OCI-M2 (cell line): ENCODE results near the gene HOXB8.

Experiments used
- DNase-seq: peaks from one replicate; lab custom pipeline; 2025; ENCODE audit not compliant: unreplicated experiment; lab: John Stamatoyannopoulos, UW

Gene HOXB8

GRCh38 chr17:48596735-48597527, 18.2 kb downstream of the HOXB8 start:
- DNase-seq = no peak

DNA sequence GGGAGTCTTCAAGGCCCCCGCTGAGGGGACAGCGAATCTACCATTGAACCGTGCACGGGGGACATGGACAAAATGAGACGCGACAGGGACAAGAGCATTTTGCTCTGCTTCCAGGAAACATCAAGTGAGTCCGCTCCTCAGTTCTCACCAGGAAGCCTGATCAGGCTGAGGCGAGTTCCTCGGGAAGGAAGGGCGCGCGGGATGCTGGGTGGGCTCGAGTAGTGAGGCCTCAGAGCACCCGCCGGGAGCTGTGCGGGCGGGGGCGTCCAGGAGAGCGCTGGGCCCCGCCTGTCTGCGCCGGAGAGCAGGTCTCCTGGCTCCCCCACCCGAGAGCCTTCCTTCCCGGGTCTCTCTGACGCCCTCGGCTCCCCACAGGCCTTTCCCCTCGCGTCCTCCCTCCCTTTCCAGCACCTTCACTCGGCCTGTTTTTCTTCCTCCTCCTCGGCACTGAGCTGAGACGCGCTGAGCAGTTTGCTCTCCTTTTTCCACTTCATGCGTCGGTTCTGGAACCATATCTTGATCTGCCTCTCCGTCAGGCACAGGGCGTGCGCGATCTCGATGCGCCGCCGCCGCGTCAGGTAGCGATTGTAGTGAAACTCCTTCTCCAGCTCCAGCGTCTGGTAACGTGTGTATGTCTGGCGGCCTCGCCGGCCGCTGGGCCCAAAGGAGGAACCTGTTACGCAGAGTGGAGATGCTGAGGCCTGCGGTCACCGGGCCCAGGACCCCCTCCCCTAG, 18.9 kb downstream of the HOXB8 start:
- no peak for DNase-seq

DNA sequence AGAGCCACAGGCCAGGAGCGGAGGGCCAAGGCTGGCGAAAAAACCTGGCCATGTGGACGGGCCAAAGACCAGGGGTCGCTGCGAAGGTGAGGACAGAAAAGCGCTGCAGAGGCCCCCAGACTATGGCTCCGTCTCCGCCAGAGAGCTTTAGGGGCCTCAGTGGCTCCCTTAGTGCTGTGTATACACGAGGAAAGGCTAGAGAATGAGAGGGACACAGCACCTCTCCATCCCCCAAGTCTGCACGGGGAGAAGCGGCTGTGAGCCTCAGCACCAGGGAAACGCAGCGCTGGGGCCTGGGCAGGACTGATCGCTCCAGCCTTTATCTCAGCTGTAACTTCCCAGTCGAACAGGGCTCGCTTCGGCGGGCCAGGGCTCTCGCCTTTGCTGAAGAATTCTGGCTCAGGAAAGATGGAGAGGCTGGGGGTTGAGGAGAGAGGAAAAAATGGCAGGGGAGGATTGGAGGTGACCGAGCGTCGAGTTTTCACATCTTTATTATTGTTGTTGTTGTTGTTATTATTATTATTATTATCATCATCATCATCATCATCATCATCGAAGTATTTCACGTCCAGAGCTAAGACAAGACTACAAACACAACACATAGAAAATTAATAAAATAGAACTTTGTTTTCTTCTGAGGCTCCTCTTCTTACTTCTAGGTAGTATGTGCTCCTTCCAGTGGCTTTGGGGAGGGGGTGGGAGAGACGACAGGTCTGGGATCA, 19.7 kb downstream of the HOXB8 start:
- DNase-seq = no peak

DNA sequence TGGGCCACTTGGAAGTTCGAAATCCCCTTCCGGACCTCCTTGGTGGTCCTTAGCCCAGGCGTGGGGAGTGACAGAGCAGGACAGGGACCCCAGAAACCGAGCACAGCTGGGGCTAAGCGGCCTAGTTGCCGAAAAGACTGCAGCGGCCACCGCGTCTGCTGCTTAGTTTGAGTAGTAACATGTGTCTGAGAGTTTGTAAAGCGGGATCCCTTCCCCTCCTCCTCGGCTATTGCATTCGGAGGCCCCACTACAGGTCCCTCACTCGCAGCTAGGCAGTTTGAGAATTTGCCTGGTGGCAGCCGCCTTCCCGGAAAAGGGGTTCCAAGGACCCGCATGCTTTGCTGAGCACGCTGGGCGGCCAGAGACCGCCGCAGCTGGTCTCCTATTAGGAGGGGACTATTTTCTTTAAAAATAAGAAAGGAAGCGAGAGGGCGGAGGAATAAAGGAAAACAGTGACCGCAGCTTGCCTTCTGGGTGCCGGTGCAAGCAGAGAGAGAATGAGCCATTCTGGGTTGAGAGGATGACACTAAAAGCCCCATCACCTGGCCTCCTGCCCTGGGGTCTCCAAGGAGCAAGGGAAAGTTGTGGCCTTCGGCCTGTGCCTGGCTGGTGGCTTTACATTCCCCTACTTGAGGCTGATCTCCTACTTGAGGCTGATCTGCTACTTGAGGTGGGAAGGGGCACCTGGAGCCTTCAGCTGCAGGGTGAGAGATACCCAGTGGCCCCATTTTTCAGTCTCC, 20.4 kb downstream of the HOXB8 start:
- DNase-seq = no peak

- peak; percentile 47 for DNase-seq
These were observed 21.1 kb downstream of the HOXB8 start for GRCh38 chr17:48593840-48594537.

- DNase-seq = no peak
These were observed 21.8 kb downstream of the HOXB8 start, which contains the start of gene HOXB5 for GRCh38 chr17:48593126-48593829. TSS of gene HOXB5 (minus strand) at chr17:48593779. CDS start at chr17:48593682, 97 bp downstream.

- no peak for DNase-seq
These were observed 22.5 kb downstream of the HOXB8 start for GRCh38 chr17:48592577-48592976.

GRCh38 chr17:48592057-48592514, 23.0 kb downstream of the HOXB8 start:
- no peak for DNase-seq

DNA sequence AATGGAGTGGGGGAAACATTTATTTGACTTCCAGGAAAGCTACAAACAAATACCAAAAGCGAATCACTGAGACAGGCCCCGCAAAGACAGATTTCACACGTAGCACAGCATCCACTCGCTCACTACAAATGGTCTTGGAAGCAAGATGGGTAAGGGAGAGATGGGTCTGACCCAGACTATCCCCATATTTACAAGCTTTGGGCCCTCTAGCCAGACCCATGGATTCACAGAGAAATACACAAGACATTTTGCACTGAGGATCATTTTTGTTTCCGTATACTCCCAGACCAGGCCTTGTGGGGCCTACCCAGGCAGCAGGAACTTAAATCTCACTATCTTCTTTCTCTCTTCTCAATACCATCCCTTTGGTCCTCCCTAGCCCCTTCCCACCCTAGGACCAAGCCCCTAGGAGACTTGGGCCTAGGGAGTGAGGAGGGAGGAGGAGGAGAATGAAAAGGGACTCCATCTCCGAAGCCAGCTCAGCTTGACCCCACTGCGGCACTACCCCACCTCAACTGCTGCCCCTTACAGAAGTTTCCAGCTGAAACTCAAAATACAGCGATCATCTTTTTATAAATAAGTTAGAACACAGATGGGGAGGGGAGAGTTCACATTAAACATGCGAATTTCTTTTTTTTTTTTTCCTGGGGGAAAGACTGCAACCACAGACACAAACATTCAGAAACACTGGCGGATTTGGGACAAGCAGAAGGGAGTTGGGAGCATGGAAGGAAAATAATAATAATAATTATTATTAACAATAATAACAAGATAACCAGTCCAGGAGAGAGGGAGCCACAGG, 23.6 kb downstream of the HOXB8 start:
- no peak for DNase-seq

DNA sequence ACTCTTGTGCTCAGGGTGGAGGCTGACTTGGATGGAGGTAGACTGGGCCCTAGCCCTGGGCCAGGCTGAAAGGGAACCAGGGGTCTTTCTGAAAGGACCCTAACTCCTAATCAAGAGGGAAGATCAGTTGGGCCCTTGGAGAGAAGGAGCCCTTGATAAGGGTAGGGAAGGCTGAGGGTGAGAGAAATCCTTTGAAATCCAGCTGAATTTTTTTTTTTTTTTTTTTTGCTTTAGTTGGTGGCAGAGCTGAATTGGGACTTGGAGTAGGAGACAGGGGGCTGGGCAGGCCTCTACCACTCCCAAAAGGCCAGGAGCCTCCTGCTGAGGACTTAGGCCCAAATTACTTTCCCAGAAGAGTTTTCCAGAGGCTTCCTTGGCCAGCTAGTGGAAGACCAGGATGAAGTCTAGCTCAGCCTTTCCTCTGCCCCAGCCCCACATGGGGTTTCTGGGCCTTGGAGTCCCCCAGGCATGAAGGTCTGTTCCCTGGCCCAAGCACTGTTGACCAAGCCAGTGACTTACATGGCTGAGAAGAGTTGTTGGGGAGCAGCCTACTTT, 24.4 kb downstream of the HOXB8 start:
- DNase-seq = no peak

GRCh38 chr17:48589831-48590606, 25.1 kb downstream of the HOXB8 start, which contains the start of gene HOXB3:
TSS of gene HOXB3 (minus strand) at chr17:48590241. CDS start at chr17:48552474, 37,767 bp downstream.
- DNase-seq = no peak

DNA sequence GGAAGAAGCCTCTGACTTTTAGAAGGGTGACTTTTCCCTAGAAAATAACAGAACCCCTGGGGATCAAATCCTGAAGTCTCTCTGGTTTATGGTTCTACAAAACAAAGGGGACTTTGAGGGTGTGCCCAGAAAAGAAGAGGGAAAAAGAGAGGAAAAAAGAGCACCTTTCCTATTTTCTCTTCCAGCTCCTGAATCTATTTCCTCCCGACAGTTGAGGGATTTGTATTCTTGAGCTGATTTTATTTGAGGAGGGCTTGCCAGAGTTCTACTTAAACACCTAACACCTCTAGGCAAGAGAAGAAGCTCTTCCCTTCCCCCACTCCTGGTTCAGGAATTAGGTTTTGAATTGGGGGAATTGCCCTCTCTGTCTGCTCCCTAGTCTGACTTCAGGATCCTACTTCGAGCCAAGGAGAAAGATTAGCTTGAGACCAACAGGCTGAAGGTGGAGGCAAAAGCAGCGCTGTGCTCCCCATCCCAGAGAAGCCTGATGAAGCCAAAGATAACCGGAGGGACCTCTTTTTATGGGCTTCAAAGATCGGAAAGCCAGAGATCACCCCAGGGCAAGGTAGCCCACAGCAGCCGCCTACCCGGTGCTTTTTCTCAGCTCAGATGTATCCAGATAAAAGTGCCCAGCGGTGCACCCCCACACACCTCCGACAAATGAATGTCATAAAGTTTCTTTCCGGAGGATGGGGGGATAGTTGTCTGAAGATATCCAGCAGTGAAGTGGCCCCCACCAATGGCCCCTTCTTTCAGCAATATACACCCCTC, 25.8 kb downstream of the HOXB8 start:
- no peak for DNase-seq

- DNase-seq = no peak
These were observed 26.6 kb downstream of the HOXB8 start for GRCh38 chr17:48588528-48588927.

- DNase-seq = no peak
These were observed 27.0 kb downstream of the HOXB8 start for GRCh38 chr17:48588074-48588415.

DNA sequence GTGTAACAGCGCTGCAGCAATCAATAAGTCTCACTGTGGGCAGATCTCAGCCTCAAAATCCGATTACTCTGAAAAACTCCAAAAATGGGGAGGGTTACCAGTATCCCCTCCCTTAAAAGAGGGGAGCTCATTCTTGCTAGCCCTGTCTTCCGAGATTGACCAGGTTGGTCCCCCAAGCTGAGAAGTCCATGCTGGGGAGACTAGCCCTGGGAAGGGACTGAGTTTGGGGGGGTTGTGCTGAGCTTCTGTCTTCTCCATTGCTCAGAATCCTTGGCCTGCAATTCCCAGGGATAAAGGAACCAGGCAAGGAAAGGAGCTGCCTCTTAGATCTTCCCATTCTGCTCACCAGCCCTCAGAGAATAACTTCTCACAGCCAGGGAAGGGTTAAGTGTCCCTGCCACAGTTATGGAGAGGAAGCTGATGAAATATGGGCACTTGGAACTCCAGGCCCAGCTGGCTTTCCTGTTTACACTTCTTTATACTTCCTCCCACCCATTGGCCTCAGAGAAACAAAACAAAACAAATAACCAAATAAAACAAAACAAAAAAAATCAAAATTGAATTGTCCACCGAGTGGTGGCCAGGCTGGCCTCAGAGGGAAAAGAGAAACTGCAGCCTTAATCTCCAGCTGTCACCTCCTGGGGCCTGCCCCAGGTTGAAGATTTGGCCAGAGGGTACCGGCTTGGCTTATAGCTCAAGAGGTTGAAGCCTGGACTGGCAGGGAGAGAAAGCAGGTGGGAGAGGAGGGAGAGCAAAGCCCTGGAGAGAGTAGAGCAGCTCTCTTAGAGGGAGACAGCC, 27.6 kb downstream of the HOXB8 start:
- no peak for DNase-seq
